Measurements from ENCODE around the gene SORCS2.

GRCh38 chr4:7389101-7389701 lies 196.9 kb downstream of the SORCS2 start:
- TF ChIP-seq TARDBP (IDR thresholded peaks at IDR 0.05) (no peak), PKNOX1 (IDR thresholded peaks at IDR 0.05) (no peak), ZNF384 (IDR thresholded peaks at IDR 0.05) (no peak), FOXM1 (IDR thresholded peaks at IDR 0.05; ENCODE audit: borderline replicate concordance) (no peak), FOXK2 (IDR thresholded peaks at IDR 0.05) (no peak), NFRKB (IDR thresholded peaks at IDR 0.05) (no peak), BHLHE40 (IDR thresholded peaks at IDR 0.05; ENCODE audit: borderline replicate concordance) (no peak), SP1 (IDR thresholded peaks at IDR 0.05) (no peak), L3MBTL2 (conservative IDR thresholded peaks at IDR 0.05) (no peak), ARNT (IDR thresholded peaks at IDR 0.05) (no peak), FOXA1 (IDR thresholded peaks at IDR 0.05) (no peak), HDGF (IDR thresholded peaks at IDR 0.05; ENCODE audit: borderline replicate concordance) (no peak), CTBP1 (IDR thresholded peaks at IDR 0.05; ENCODE audit: borderline replicate concordance) (no peak)
